GM18499 (cell line): ENCODE results near the gene ERN2.
"Not testable (repeated sequence)": the region's sequence is repeated elsewhere in the genome, so short reads cannot be mapped to it uniquely, and the experiment has no call there.

Experiments used
- ATAC-seq: cut with Tn5 transposase; IDR thresholded peaks from one replicate; pipeline ENCODE4 v1.9.1; 2021; ENCODE audit warnings: moderate number of reproducible peaks; ENCODE audit not compliant: insufficient read depth, unreplicated experiment

ERN2 gene

GRCh38 chr16:23712976-23713375 is at the start of gene ERN2:
Gene ERN2, minus strand, starts transcription at chr16:23713222. Its CDS starts 35 bp downstream, at chr16:23713187.
- no peak for ATAC-seq

GRCh38 chr16:23757937-23758619 is 45.1 kb upstream of the ERN2 start:
- no peak for ATAC-seq

- no peak for ATAC-seq
These were observed 44.1 kb upstream of the ERN2 start for GRCh38 chr16:23757116-23757515.

GRCh38 chr16:23755484-23755809 is 42.4 kb upstream of the ERN2 start:
- ATAC-seq: no peak

GRCh38 chr16:23754594-23755483 is 41.8 kb upstream of the ERN2 start, which contains the start of gene CHP2:
Gene CHP2, plus strand, starts transcription at chr16:23755026. Its CDS starts 24 bp downstream, at chr16:23755050.
- no peak for ATAC-seq

- no peak for ATAC-seq
These were observed 41.0 kb upstream of the ERN2 start for GRCh38 chr16:23753908-23754593.

GRCh38 chr16:23751053-23751452 is 38.0 kb upstream of the ERN2 start:
- not testable (repeated sequence) for ATAC-seq

GRCh38 chr16:23748630-23749029 is 35.6 kb upstream of the ERN2 start:
- no peak for ATAC-seq

- ATAC-seq: no peak
These were observed 32.2 kb upstream of the ERN2 start for GRCh38 chr16:23745263-23745662.

- ATAC-seq: no peak
These were observed 29.7 kb upstream of the ERN2 start for GRCh38 chr16:23742766-23743165.

GRCh38 chr16:23741675-23742303 is 28.8 kb upstream of the ERN2 start:
- ATAC-seq: no peak

GRCh38 chr16:23739516-23739915 is 26.5 kb upstream of the ERN2 start:
- ATAC-seq: no peak

- not testable (repeated sequence) for ATAC-seq
These were observed 24.5 kb upstream of the ERN2 start for GRCh38 chr16:23737423-23738028.

GRCh38 chr16:23734176-23734893 is 21.3 kb upstream of the ERN2 start:
- no peak for ATAC-seq

- ATAC-seq: no peak
These were observed 16.7 kb upstream of the ERN2 start for GRCh38 chr16:23729503-23730424.

- no peak for ATAC-seq
These were observed 15.1 kb upstream of the ERN2 start for GRCh38 chr16:23728112-23728477.

- no peak for ATAC-seq
These were observed 13.7 kb upstream of the ERN2 start for GRCh38 chr16:23726710-23727109.

GRCh38 chr16:23724785-23725131 is 11.7 kb upstream of the ERN2 start:
- no peak for ATAC-seq
